ENCODE data around the gene IL23R.

DNA sequence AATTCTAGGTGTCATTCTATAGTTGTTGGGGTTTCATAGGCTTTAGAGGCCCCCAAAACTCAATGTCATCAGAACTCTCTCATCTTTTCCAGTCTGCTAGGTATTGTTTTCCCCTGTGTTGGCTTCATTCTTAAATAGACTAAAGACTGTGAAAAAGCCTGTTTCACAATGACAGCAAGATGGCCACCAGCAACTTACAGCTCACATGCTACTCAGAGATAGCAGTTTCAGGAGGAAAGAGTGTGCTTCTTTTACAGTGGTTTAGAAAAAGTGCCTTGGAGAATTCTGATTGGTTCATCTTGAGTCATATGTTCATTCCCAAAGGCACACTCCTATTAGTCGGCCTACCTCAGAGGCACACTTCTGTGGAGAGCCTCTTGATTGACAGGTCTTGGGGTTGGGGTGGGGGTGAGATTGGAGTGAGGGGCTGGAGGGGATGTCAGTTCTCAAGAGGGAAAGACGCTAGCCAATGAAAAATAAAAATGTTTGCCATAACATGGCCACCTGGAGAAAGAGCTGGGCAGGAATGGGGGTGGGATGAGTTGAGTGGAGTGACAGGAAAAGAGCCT is 8.5 kb downstream of the IL23R start:
- TF ChIP-seq, protein P1, sequence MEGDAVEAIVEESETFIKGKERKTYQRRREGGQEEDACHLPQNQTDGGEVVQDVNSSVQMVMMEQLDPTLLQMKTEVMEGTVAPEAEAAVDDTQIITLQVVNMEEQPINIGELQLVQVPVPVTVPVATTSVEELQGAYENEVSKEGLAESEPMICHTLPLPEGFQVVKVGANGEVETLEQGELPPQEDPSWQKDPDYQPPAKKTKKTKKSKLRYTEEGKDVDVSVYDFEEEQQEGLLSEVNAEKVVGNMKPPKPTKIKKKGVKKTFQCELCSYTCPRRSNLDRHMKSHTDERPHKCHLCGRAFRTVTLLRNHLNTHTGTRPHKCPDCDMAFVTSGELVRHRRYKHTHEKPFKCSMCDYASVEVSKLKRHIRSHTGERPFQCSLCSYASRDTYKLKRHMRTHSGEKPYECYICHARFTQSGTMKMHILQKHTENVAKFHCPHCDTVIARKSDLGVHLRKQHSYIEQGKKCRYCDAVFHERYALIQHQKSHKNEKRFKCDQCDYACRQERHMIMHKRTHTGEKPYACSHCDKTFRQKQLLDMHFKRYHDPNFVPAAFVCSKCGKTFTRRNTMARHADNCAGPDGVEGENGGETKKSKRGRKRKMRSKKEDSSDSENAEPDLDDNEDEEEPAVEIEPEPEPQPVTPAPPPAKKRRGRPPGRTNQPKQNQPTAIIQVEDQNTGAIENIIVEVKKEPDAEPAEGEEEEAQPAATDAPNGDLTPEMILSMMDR (IDR thresholded peaks at IDR 0.05; ENCODE audit: low read depth, low read length) = no peak
- no peak for TF ChIP-seq EZH2phosphoT487 (IDR thresholded peaks at IDR 0.05; ENCODE audit: low read depth)

Data from OCI-LY3 (cell line).